Hepatic stellate cell (primary cell): ENCODE results near the gene ETV6.
A peak's percentile ranks its signal among the peaks of the same experiment; 100 is the strongest.

Experiments
- DNase-seq: peaks from one replicate; pipeline ENCODE4 v3.0.0; 2011; ENCODE audit warnings: low spot score

The ETV6 gene

DNA sequence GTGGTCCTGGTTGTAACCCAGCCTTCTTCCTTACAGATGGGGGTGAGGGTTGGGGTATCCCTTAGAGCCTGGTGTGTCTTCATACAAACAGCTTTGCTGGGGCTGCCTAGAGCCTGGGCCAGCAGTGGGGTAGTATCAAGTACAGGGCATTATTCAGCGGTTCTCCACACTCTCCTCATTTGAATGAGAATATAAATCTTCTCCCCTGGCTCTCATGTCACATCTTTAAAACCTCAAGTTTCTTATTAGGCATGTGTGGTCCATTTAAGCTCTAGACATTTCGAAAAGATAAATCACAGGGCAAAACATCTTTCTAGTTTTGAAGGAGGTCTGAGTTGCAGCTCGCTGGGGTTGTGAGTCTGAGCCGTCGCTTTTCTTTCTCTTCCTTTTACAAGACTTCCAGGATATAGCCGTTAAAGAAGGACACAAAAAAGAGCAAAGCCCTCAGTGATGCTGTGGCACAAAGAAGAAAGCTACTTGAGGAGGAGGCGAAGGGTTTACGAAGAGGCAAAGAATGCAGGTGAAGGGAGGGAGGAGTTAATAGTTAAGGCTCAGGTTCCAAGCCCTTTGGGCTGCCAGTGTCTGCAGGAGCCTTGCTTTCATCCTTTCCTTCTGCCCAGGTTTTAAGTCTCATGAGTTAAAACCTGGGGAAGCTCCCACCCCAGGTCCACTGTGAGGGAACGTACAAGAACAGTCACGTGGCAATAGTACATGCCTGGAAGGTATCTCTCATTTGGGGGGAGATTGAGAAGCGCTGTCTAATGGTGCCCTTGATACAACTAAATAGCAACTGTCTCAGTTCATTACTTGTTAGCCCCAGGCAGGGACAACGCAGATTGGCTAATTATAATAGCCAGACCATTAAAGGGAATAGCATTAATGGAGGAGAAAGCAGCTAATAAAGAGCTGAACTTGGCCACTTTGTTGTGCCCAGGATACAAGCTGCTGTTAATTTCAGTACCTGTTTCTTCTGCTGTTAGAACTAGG, 94.2 kb downstream of the ETV6 start:
- no peak for DNase-seq

DNA sequence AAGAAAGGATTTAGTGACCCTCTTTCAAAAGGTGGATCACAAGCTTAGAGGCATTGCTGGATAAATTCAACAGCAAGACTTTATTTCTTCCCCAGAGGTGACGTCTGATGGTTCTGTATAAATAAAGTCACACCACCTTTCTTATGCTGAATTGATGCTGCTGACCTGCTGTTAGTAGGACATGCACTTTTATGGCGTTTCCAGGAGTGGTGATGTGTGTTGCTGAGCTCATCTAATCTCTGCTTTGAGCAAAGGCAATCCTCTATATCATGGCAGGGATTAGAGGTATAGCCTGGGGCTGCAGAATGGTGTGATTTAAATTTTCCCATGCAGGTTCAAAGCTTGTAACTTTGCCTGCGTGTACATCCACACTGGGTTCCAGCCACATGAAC, 94.9 kb downstream of the ETV6 start:
- no peak for DNase-seq

DNA sequence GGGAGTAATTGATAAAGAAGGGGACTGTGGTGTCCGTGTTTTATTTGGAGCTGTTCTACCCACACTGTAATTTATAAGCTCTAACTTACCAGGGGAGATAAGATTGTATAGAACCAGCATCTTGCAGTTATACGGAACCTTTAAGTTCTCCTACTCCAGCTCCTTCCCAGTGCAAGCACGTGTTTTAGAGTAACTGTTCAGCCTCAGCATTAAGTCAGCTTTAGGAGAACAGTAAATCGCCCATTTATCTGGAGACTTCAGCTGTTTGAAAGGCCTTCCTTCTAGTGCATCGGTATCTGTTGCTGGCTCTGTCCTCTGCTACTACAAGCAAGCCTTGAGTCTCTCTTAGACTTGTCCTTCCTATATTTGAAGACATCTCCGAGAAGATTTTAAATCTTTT, 95.6 kb downstream of the ETV6 start:
- no peak for DNase-seq

DNA sequence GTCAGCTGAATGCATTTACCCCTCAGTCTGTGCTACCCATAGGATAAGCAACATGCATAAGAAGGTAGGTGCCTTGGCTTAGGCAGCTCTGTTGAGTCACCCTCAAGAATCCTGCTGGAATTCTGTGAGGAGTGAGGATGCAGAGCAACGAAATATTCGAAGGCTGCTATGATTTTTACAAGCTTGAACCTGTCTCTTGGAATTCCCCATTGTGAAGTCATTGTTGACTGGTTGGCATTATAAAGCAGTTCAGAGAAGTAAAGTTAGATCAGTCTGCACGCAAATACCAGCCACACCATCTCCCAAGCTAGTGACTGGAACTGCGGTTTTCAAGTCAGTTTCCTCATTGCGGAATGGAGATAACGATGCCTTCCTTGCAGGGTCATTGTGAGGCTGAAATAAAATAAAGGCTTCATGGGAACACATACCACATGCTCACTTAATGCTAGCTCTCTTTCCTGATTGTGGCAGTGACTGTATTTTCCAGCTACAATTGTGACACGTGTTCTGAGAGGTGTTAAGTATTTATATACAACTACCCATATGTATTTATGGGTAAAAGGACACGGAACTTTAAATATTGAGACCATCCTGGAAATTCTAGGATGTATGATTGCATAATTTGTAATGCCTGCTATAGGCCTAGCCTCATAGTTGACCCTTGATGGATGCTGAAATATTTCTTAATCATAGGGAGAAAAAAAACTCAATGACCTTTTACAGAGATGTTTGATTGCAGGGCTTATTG, 96.7 kb downstream of the ETV6 start:
- no peak for DNase-seq

DNA sequence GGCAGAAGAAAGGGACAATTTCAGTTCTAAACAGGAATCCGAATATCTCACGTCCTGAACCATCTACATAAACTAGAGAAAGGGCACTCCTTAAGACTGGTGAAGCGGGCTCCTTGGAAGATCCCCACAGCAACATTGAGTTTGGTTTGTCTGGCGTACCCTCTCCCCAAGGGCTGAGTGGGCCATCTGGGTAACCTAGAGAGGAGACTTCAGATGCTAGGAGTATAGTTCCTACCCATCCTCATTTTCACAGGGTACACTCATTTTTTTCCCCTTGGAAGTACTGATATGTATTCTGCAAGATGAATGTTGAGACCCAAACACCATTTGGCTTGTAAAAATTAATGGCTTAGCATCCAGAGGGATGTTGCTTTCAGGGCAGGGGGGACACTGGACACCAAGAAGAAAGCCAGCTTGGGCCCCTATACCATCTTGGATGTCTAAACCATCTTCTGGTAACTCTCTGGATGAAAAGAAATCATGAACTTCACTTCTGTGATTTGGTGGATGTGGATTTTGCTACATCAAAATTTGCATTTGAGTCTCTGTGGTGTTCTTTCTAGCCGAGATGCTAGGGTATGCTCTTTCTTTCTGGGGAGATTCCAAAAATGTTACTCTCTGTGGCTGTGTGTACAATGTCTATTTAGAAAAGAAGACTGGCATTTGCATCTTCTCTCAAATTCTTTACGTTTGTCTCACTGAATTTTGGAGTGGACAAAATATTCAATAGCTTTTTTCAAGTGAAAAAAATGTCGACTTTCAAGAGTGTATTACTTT, 97.7 kb downstream of the ETV6 start:
- no peak for DNase-seq

DNA sequence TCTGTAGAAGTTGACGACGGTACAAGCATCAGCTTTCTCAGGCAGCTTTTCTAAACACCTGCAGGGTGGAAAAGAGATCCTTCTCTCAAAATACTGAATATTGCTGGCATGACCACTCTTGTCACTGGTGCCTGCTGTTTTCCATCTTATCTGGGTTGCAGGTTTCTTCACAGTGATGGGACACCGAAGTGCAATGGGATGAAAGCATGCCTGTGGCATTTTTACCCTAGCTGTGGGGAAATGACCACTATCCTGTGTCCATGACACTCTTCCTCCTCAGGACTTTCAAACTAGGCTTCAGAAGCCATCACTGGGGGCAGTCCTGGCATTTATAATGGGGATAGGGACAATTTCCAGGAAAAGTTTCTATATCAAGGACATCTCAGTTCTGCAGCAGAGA, 98.5 kb downstream of the ETV6 start:
- no peak for DNase-seq

DNA sequence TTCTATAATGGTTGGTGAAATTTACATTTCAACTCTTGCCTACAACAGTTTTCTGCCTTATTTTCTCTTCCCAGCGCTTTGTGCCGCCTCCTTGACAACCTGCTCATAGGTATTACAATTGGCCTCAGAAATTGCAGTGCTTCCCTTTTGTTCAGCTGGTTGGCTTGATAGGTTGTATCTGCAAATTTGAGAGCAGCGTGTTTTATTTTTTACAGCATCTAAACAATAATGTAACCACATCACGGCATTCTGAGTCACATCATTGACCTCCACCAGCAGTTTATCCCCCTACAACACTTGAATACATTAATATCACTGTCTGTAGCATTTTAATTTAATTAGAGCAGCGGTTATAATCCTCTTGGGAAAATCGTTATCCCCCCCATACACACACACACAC, 99.4 kb downstream of the ETV6 start:
- no peak for DNase-seq

DNA sequence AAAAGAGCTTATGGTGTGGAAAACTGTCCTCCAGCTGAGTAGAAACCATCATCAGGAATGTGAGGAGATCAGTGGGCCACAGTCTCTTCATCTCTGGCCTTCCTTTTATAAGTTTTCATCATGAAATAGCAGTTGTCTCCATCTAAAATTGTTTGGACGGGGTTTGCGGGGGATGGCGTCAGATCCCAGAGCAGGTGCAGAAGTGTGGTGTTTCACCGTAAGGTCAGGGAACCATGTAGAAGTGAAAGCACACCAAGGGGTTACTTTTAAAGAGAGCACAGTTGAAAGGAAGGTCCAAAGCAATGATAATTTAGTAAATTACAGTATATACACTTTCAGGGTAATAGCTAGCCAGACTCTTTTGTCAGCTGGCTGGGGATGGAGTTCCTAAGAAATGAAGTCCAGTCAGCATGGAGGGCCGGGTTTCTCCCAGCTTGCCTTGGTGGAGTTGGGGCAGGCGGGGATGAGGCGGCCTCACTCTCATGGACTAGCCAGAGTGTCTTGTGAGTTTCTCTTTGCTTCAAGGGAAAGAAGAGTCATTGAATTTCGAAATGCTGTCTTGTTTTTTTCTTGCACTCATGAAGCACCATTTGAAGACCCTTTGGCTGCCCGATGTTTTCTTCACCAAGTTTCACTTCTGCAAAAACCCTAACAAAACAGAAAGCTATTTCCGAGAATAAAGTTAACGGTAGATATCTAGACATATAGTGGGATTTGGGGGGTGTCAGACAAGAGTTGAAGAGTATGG, 100.6 kb downstream of the ETV6 start:
- DNase-seq, result no peak

DNA sequence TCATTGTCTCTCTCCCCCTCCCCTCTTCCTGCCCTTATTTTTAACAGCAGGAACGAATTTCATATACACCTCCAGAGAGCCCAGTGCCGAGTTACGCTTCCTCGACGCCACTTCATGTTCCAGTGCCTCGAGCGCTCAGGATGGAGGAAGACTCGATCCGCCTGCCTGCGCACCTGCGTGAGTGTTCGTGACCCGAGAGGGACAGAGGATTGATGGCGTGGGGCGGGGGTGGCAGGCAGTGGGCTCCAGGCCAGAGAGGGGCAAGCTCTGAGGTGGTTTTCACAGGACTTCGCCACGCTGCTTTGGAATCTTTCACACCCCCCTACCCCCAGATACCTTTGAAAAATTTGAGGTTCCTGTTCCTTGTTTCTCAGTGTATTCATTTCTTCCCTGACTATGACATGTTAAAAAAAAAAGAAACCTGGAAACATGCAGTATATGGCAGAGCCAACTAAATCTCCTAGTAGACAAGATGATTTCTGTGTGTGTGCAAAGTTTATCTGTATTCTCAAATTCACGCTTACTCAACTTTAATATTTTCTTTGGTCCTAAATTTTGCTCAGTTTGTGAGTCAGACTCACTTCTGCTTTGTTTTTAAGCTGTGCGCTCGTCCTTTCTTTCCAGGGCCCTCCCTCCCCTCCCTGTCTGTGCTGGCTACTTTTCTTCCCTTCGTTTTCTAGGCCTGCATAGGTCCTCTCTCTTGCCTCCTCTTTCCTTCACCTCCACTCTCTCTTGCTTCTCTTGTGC, 103.1 kb downstream of the ETV6 start:
- DNase-seq, result no peak

DNA sequence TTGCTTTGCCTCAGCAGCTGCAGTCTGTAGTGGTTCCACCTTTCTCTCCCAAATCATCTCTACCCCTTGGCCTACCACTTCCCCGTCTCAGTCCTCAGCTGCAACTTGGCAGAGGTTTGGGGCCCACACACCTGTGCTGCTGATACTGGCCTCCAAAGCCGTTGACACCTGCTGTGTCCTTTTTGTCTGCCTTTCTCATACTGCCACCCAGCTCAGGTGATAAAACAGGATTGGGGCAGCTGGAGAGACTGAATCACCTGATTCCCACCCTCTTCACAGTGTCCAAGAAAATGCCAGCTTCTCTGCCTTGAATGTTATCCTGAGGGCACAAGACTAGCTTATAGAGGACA, 103.7 kb downstream of the ETV6 start:
- no peak for DNase-seq

DNA sequence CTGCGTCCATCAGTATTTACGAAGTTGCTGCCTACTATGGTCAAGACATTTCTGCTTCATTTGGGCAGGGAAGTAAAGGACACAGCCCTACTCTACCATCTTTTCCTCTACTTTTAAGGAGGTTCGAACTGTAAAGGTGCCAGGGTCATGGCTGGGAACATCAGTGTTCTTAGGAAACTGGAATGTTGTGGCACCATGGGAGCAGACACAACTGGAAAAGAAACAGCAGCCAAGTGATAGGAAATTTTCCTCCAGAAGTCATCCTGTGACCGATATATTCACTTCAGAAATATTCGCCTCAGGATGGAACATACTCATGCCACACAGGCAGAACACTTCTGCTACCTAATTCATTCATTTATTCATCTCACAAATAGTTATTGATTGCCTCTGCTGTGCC, 104.4 kb downstream of the ETV6 start:
- no peak for DNase-seq

DNA sequence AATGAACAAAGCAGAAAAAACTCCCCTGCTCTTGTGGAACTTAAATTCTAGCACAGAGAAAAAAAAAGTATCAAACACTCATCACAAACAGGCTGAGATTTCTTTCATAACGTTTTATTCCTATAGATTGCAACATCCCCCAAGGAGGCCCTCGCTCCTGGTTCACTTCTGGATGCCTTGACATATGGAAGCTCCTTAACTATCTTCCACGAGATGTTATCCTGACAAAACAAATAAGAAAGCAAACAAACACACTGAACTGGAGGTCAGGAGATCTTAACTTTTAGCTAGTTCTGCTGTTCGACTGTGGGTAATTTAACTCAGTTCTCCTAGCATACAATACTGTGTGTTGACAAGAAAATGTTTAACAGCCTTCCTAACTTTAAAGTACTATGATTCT, 104.8 kb downstream of the ETV6 start:
- no peak for DNase-seq

DNA sequence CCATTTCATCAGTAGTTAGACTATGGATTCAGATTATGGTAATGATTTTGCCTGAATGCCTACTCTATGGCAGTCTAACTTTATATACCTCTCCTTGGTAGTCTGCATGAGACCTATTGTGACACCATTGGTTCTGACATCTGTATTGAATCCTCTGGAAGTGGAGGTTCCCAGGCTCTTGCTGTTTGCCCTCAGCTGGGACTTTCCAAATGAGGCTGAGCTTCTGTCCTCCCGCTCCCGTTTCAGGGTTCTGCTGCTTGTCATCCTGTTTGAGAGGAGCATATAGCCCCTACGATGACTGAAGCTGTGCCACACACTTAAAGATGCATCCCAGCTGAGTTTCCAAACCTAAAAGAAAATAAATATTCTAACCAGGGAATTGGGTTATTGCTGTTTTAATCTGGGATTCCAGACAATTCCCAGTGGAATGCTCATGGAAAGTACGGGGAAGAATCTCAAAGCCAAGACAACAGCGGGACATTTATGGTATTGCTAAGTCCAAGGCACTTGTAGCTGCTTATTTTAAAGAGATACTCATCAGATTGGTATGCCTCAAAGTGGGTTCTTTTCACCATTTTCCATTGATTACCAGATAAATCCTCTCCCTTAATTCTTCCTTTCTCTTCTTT, 105.9 kb downstream of the ETV6 start:
- DNase-seq, result peak; percentile 65

DNA sequence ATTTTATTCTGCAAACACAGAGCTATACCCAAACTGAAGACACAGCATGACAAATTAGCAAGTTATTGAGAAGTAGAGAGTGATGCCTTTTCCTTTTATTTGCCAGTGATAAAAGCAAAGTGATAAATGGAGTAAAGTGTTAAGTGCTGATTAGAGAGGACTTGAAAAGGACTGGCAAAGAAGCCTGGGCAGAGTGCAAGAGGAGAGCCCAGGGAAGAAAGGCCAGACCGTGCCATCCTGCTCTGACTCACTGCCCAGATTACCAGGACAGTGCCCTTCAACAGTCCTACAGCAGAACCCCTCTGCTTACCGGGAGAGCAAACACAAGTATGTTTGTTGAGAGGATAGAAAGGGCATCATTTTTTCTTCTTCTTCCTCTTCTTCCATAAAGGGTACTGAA, 106.5 kb downstream of the ETV6 start:
- no peak for DNase-seq

DNA sequence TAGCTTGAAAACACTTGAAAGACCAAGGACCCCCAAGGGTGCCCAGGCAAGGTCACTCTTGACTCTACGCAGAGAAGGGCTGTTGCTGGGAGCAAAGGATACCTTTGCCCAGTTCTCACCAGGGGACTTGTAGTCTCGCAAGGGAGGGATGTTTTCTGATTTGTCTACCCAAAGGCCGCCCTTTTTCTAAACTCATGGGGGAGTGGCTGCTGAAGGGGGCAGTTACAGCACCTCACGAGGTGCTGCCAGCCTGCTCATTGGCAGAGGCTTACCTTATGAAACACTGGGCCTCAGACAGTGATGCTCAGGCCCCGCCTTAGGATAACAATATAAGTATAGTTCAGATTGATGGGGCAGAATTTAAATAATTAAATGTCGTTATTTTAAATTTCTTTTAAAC, 107.0 kb downstream of the ETV6 start:
- no peak for DNase-seq

DNA sequence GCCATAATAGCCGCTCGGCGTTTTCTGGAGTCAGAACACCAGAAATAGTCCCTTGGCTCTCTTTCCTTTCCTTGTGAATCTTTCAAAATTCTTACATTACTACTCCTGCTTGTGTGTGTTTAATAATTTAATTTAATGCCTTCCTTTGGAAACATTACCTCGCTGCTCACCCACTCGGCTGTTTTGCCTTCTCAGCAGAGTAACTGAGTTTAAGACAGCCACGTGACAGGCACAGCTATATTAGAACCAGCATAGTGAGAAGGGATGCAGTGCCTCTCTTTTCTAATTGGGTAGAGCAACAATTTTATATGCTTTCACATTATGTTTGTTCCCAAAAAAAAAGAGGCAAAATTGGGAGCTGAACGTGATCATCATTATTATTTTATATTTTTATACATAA, 107.6 kb downstream of the ETV6 start:
- DNase-seq, result no peak

DNA sequence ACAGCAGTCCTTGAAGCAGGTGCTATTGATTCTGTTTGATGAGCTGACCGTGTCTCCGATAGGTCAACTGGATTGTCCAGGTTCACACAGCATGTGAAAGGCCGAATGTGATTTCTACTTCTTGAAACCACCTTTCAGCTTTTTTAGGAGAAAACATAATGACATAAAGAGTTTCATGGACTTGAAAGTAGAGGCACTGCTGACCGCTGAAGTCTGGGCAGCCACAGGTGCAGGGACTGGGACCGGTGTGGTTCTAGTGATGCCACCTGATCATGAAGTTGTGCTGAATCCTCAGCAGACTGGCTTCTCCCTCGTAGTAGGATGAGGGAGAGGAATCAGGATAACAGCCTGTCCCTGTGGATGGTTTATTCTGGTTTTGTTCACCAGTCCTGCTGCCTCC, 108.1 kb downstream of the ETV6 start:
- no peak for DNase-seq

DNA sequence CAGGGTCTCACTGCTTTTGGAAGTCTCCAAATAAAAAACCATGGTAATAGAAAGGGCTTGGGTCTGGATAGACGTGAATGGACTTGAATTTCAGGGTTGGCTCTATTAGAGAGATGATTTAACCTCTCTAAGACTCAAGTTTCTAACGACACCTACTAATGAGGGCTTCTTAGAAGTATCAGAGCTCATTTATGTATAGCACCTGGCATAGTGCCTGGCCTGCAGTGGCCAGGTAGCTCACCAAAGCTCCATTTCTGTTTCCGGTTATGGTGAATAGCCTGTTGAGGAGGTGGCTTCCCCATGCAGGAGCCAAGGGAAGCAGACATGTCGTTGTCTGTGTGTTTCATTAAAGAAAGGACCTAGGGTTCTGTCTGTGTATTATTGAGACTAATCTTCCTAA, 108.6 kb downstream of the ETV6 start:
- DNase-seq, result no peak

DNA sequence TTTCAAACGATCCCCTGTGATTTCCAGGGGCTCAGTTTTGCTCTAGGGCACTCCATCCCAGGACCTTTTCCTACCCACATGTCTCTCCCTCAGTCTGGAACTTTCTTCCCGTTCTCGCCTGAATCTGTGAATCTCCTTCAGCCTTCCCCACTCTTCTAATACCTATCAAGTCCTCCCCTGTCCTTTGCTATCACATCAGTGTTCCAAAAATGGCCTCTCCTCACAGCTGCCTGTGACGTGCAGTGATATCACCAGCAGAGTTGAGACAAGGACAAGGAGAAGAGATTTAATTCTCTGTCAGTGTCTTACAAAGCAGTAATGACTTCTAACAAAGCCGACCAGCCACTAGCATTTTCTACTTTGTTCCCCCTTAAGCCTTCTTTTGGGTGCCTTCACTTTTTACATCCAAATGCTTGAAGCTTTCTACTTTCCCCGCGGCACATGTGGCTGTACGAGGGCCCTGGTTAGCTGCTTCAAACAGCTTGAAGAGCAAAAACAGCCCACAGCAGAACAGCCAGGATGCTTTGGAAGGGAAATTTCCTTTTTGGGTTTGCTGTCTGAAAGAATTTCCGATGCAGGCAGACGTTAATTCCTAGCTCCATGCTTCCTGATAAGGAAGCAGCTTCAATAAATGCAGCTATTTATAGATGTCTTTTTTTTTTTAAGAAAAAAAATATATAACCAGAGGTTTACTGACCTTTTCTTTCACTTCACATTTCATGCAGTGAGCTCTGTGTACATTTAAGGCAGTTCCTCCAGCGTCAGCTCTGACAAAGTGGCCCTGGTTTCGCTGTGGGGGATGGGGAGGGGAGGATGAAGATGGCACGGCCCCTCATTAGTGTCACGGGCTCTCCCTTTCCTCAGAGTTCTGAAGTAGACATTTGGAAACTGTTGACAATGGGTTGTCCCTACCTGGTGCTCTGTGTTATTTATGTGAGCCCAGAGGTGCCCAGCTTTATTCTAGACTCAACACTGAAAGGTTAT, 109.3 kb downstream of the ETV6 start:
- DNase-seq, result peak; percentile 17

DNA sequence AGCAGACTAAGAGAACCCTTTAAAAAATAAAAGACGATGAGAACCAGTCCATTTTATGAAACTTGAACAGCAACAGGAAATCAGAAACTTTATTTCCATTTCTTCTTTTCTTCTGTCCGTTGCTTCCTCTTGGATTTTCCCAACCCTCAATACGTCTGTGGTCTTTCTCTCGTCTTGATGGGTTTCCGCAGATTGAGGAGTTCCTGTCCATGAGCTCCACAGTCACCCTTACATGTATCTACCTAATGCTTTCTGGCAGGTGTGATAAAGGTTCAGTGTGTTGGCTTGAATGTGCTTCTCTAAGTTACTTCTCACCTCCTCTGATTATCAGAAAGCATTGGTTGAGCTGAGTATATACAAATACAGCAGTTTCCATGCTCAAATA, 110.0 kb downstream of the ETV6 start:
- DNase-seq, result no peak
